A549 treated with RU486 at 1 μM for 4 hours (cell line): ENCODE results near the gene HEPACAM2. TPM values are rescaled to one million over a fixed set of nuclear protein-coding genes. Genes with fewer than 3 reads are reported as not detected.

ENCODE experiments used
- total RNA-seq: library from RNA; stranded (reverse); fragments of 200-300 nt; extraction: Qiagen RNA extraction; gene quantifications from 5 replicates; pipeline ENCODE4 v1.2.3, GENCODE V29; 2022; ENCODE audit warnings: low read depth

HEPACAM2 gene
- not detected in 5 replicates for total RNA-seq

GRCh38 chr7:93226310-93226709 is at the start of gene HEPACAM2:
HEPACAM2 (minus strand) TSS chr7:93226469.

GRCh38 chr7:93231799-93232672 is 5.8 kb upstream of the HEPACAM2 start, which contains the start of gene VPS50:
VPS50 (plus strand) TSS chr7:93232366; CDS start chr7:93232468, 102 bp downstream.

GRCh38 chr7:93148144-93148543 is 78.1 kb downstream of the HEPACAM2 start, which contains the start of gene SAMD9L:
SAMD9L (minus strand) TSS chr7:93148385; CDS start chr7:93135971, 12,414 bp downstream.

Other genes with a start within 250 kb of the HEPACAM2 start
- 1.8 to 7.4 TPM (median 5.9 TPM) in 5 replicates for gene SAMD9, start 108.5 kb downstream of the HEPACAM2 start, total RNA-seq
- 0.58 to 1.2 TPM (median 0.72 TPM) in 5 replicates for gene SAMD9L, start 78.1 kb downstream of the HEPACAM2 start, total RNA-seq
- gene VPS50, start 5.9 kb upstream of the HEPACAM2 start, total RNA-seq: 4.8 to 6.6 TPM (median 5.5 TPM) in 5 replicates